ENCODE results near the gene TCF25.

Gene TCF25

GRCh38 chr16:89844739-89845339 is 28.6 kb upstream of the TCF25 start:
- in situ Hi-C loops (cut with HindIII; ENCODE audit: low sequenced_read_pairs) = no loop called here

DNA sequence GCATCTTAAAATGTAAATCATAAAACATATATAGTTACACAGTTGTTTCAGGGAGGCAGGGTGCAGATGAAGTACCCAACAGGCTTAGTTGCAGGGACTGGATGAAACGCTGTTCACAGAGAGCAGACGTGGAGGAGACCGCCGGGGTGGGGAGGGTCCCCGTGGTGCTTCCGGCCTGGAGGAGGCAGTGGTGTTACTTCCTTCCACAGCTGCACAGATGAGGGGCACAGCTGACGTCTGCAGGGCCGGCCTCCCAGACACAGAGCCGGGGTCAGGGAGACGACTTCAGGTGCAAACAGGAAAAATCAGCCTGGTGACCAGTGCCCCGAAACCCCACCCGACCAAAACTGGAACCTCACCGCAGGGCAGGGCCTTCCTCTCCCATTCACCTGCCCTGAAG is 28.0 kb upstream of the TCF25 start:
- in situ Hi-C loops (cut with HindIII; ENCODE audit: low sequenced_read_pairs) = no loop called here

- in situ Hi-C loops (cut with HindIII; ENCODE audit: low sequenced_read_pairs) = no loop called here
Measured at GRCh38 chr16:89847051-89847939, 26.1 kb upstream of the TCF25 start.

DNA sequence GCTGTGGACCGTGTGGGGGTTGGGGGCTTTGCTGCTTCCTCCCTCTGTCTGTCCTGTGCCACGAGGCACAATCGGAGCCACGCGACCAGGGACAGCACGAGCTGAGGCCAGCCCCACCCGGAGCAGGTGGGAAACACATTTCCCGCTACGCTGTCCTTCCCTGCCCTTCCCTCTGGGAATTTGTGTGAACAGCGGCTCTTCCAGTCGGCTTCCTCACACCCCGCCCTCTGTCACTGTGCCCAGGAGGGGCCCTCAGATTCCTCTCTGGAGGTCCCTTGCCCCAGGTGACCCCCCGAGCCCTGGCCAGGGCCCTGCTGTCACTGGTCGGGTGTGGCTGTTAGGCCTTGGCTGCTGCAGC is 25.5 kb upstream of the TCF25 start:
- in situ Hi-C loops (cut with HindIII; ENCODE audit: low sequenced_read_pairs) = no loop called here

DNA sequence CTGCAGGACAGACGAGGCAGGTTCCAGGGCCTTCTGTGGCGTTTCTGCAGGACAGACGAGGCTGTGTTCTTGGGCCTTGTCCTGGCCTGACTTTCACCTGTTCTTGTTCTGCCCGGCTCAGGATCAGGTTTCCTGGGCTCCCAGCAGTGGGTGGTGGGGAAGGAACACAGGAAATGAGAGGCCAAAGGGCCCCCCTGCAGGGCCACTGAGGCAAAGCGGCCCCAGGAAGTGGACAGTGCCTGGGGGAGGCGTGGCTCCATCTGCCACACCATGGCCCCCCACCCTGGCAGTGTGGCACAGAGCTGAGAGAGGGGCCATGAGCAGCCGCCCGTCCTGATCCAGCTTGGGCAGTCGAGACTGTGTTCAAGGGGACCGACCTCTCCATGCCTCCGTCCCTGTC is 24.4 kb upstream of the TCF25 start:
- in situ Hi-C loops (cut with HindIII; ENCODE audit: low sequenced_read_pairs) = no loop called here

DNA sequence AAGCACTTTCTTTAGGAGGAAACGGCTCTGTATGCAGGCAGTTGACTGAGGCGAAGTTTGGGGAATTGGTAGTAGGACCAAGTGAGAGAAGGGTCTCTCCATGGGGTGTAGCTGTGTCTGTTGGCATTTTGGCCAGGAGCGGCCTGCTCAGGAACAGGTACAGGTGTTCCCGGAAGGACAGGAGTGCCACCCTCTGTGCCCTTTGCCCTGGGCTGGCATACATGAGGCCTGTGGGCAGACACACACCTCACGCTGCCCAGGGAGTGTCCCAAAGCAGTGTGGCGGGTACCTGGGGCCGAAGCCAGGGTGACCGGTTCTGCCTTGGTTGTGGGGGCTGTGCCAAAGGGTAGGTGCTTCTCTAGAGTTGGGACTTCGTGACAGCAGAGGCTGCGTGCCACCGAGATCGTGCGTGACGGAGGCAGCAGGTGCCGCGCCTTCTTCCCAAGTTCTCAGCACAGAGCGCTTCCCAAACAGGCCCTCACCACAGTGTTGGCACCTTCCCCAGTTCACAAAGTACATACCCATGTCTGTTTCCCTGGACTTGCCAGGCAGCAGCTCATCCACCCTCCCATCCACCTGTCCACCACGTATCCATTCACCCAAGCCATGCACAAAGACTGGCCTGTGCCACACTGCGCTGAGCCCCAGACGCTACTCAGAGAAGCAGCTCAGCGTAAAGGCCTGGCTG is 19.9 kb upstream of the TCF25 start:
- in situ Hi-C loops (cut with HindIII; ENCODE audit: low sequenced_read_pairs) = no loop called here

GRCh38 chr16:89855301-89855945 is 18.0 kb upstream of the TCF25 start:
- in situ Hi-C loops (cut with HindIII; ENCODE audit: low sequenced_read_pairs) = no loop called here

DNA sequence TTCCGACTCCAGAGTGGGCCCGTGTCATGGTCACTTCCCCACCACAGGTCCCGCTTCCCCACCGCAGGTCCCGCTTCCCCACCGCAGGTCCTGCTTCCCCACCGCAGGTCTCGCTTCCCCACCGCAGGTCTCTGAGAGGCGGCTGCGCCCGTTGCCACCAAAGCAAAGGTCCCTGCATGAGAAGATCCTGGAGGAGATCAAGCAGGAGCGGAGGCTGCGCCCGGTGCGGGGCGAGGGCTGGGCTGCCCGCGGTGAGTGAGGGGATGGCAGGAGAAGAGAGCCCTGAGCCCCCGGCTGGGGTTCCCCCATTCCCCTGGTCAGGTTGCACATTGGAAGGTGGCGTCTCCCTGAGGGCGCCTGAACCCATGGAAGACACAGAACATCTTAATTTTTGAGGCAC is 17.4 kb upstream of the TCF25 start:
- in situ Hi-C loops (cut with HindIII; ENCODE audit: low sequenced_read_pairs) = no loop called here

- in situ Hi-C loops (cut with HindIII; ENCODE audit: low sequenced_read_pairs) = no loop called here
Measured at GRCh38 chr16:89858973-89859614, 14.3 kb upstream of the TCF25 start.

GRCh38 chr16:89859615-89860007 is 13.8 kb upstream of the TCF25 start:
- in situ Hi-C loops (cut with HindIII; ENCODE audit: low sequenced_read_pairs) = no loop called here

- in situ Hi-C loops (cut with HindIII; ENCODE audit: low sequenced_read_pairs) = no loop called here
Measured at GRCh38 chr16:89860747-89861304, 12.6 kb upstream of the TCF25 start.

- in situ Hi-C loops (cut with HindIII; ENCODE audit: low sequenced_read_pairs) = no loop called here
Measured at GRCh38 chr16:89861648-89862047, 11.7 kb upstream of the TCF25 start.

DNA sequence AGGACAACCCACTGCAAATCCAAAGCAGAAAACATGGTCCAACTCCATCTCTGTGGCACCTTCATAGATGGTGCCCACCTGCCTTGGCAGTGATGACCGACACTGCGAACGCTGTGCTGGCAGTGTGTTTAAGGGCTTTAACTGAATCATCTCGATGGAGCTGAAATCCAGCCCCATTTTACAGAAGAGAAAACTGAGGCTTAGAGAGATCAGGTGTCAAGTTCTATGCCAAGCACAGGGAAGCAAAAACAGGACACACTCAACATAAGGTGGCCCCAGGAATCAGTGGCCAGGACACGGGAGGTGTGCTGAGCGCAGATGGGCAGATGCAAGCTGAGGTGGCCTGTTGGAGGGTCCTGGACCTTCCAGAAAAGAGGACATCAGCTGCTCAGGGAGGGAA is 10.7 kb upstream of the TCF25 start:
- in situ Hi-C loops (cut with HindIII; ENCODE audit: low sequenced_read_pairs) = no loop called here

GRCh38 chr16:89863741-89864526 is 9.5 kb upstream of the TCF25 start:
- in situ Hi-C loops (cut with HindIII; ENCODE audit: low sequenced_read_pairs) = no loop called here

DNA sequence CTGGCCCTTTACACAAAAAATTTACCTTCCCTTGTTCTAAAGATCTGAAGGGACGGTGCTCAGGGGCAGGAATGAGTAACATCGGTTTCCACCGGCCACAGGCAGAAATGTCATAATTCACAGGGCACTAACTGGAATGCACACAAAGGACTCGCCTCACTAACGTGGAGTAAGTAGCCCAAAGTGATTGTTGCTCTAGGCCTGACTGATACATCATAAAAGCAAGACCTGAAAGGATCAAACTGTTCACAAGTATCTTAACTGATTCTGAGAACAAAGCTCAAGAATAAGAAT is 8.9 kb upstream of the TCF25 start:
- in situ Hi-C loops (cut with HindIII; ENCODE audit: low sequenced_read_pairs) = no loop called here

GRCh38 chr16:89867918-89868317 is 5.5 kb upstream of the TCF25 start:
- in situ Hi-C loops (cut with HindIII; ENCODE audit: low sequenced_read_pairs) = no loop called here

GRCh38 chr16:89869911-89870310 is 3.5 kb upstream of the TCF25 start:
- in situ Hi-C loops (cut with HindIII; ENCODE audit: low sequenced_read_pairs) = no loop called here

- in situ Hi-C loops (cut with HindIII; ENCODE audit: low sequenced_read_pairs) = no loop called here
Measured at GRCh38 chr16:89870440-89870839, 3.0 kb upstream of the TCF25 start.

DNA sequence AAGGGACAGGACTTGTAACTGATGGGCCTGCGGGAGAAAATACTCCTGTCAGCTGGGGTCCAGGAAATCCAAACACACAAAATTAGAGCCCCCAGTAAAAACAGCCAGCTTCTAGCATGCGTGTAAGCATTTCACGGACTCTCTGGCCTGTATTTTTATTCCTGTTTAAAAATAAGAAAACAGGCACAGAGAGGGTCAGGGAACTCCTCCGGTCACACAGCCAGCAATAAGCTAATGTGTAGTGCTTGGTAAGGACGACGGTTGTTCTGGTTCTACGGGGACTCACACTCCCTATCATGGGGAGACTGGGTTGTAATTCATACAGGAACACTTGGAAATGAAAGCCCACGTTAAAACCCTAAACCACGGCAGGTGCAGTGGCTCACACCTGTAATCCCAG is 1.5 kb upstream of the TCF25 start:
- in situ Hi-C loops (cut with HindIII; ENCODE audit: low sequenced_read_pairs) = no loop called here

Data from DLD1 (cell line).